Hematopoietic multipotent progenitor cell treated with erythropoietin and hydrocortisone succinate and interleukin-3 and kit ligand, for 4 days (in vitro differentiated cells): ENCODE results near the gene EGLN3.

Source experiments
- DNase-seq: peaks from one replicate; pipeline ENCODE4 v3.0.0-alpha.2; 2015

Gene EGLN3

DNA sequence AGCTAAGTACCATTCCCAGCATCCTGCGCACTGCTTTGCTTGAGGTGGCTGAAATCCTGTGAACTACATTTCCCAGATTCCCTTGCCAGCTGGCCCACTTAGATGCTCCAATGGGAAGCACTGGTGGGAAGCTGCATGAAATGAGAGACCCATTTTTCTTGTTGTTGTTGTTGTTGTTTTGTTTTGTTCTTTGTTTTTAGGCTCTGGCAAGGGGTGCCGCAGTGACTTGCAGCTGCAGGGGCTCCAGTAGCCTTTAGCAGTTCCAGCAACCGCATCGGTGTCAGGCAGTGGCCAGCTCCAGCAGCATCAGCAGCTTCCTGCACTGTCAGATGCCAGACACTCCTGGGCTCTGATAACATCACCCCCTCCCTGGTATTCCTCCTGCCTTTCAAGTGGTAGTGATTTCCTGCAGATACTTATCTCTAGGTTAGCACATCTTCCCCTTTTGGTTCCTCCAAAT is 8.8 kb upstream of the EGLN3 start:
- DNase-seq: peak; percentile 49

DNA sequence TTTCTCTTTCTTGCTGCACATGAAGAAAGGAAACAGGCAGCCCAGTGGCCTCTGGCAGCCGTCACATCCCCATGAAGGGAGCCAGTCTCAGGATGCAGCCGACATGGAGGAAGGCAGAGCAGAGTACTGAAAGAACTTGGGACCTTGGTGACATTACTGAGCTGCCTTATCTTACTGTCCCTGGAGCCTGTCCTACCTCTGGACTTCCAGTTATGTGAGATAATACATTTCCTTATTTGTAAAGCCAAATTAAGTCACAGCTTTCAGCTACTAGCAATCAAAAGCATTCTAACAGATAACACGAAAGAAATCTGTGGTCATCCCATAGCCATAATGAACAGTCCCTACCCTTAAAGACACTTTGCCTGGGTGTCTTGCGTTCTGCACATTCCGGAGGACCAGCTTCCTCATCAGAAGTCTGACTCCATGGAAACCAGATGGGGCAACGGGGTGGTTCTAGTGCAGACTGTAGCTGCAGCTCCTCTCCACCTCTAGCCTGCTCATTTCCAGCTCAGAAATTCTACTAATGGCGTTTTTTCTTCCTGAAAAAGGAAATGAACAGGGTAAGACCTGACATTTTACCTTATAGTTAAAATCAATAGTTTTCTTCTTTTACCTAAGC is 7.8 kb upstream of the EGLN3 start:
- DNase-seq: peak; percentile 44

DNA sequence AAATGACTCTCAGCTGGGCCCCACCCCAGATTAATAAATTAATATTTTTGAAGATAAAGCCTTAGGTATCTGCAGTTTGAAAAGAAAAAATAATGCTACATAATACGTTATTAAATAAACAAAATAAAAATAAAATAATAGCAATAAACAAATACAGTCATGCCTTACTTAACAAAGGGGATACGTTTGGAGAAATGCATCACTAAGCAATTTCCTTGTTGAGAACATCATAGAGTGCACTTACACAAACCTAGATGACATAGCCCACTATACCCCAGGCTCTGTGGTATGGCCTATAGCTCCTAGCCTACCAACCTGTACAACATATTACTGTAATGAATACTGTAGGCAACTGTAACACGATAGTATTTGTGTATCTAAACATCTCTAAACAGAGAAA is 7.1 kb upstream of the EGLN3 start:
- no peak for DNase-seq

- DNase-seq: no peak
These were observed 6.4 kb upstream of the EGLN3 start for GRCh38 chr14:33957299-33957698.

GRCh38 chr14:33956640-33957039 is 5.8 kb upstream of the EGLN3 start:
- DNase-seq: no peak

- no peak for DNase-seq
These were observed 3.2 kb upstream of the EGLN3 start for GRCh38 chr14:33954016-33954598.

GRCh38 chr14:33952541-33952940 is 1.7 kb upstream of the EGLN3 start:
- DNase-seq: no peak

DNA sequence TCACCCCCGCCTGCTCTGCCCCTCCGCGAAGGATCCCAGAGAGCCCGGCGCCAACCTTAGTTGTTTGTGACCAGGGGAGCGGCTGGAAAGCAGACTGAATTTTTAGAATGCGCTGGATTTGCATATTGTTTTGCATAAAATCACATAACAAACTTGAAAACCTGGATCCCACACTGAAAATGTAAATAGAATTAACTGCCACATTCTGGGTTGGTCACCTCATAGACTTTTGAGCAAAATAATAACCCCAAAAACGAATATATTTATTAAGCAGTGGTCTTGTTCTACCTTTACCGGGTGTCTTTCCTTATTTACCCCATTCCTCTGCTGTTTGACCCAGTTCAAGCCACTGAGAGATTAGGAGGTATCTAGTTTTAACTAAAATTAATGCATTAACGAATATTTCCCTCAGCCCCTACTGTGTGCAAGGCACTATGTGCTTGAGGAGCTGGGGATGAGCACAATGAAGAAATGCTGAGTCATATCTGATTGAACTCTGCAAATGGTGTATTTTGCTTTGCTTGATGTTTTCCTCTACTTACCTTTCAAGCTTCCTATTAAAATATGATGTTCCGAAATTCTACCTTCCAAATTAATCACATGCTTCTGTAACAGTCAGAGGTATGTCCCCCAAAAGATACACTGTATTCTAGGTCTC is 438 bp upstream of the EGLN3 start:
- no peak for DNase-seq

GRCh38 chr14:33949411-33949893 is 1.4 kb downstream of the EGLN3 start:
- no peak for DNase-seq

GRCh38 chr14:33948869-33949408 is 1.9 kb downstream of the EGLN3 start:
- no peak for DNase-seq

DNA sequence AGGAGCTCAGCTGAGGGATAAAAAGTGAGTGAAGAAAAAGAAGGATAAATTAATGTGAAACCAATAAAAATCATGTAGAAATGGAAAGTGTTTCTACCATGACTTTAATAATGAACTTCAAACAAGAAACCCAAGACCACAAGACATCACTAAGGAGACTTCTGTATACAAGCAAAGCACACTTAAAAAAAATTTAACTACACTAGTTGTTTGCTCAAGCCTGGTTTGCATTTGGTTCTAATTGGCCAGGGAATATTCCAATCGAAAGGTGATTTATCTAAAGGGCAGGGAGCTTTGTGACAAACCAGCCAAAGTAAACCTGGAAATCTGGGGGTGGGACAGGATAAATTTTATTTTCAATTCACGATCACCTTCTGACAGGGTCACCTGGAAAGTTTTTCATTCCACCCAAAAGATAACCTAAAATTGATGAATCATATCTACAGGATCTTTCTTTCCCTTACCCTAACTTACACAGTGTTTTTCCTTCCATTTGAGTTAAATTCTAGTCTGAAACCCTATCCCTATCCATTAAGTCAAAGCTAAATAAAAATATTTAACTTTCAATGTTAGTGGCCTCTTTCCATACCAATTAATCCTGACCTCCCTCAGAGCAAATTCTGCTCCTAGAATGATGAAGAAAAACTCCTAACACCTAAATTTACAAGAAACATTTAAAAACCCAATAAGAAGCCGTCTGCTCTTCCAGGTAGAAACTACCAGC is 2.6 kb downstream of the EGLN3 start:
- no peak for DNase-seq

GRCh38 chr14:33946679-33947476 is 4.0 kb downstream of the EGLN3 start:
- peak; percentile 45 for DNase-seq

GRCh38 chr14:33945210-33946088 is 5.4 kb downstream of the EGLN3 start:
- no peak for DNase-seq

DNA sequence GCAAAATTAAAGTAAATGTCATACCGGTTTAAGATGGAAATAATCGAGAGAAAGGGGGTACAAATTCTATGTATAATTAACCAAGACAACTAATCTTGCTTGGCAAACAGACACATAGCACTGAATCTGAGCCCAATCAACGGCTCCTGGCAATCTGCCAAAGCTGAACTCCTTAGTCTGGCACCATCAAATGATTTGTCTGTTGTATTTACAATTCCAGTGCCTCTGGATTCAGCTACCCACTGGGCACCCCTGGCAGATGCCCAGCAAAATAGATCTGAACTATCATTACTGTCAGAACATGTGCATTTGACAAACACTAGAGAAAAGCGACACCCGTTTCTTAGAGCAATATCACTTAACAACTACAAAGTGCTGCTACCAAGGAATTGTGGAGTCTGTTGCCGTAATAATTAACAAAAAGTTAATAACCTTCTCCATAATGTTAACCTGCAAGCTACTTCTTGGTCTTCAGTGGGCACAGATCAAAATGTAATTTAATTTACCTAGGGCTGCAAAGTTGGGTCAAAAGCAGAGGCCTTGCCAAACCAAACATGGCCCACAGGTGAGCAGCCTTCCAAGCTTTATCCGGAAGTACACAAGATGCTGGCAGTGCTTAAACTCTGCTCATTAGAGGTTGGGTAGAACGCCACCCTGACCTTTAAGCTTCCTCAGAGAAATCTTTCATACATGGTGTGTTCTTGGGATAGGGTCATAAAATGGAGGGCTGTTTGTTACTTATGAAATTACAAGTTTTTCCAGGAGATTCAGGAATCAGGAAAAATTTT is 7.6 kb downstream of the EGLN3 start:
- peak; percentile 60 for DNase-seq

DNA sequence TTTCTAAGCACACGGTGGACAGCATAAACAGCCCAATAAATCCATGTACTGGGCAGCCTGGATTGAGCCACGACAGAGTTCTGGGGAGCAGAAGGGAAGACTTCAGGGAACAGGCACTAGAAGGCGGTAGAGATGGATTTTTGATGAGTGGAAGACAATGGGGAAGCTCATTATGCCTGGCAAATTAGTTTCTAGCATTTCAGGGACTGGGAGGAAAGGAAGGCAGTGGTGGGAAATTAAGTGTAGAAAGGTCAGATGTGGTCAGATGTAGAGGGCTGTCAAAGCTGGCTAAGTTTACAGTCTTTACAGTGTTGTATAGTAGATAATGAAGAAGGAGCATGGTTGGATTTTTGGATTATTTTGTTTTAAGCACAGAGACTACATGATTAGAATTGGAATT is 9.2 kb downstream of the EGLN3 start:
- DNase-seq: no peak

GRCh38 chr14:33940561-33941011 is 10.3 kb downstream of the EGLN3 start:
- peak; percentile 73 for DNase-seq

DNA sequence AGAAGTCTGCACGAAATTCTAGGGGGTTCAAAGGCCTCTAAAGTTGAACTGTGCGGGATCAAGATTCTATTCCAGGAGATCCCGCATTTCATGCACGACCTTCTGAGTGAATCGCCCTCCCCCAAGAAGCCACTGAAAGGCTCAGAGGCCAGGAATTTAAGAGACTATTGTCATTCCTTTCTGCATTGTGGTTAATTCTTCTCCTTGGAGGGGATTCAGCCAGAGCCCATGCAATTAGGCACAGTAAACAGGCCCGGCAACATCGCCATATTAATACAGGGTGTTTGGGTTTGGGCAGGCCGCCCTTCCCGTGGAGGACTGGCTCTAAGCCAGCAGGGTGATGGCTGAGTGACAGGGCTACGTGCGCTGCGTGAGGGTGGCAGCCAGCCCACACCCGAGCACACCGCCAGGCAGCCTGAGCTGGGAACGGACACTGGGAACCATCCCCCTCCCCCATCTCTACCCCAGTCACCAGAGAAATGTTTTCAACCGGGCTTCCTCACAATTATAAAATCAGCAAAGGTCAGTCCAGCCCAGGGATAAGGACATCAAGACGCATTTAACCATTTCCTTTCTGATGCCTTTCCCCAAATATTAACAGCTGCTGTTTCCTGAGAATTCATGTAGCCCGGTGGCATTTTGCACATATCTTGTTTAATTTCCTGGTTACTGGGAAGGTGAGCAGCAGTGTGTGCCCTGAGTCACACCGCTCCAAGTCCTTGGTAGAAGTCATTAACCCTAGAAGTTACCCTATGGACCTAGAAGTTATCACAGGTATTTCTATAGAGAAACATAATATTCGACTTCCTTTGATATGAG is 12.5 kb downstream of the EGLN3 start:
- peak; percentile 83 for DNase-seq

DNA sequence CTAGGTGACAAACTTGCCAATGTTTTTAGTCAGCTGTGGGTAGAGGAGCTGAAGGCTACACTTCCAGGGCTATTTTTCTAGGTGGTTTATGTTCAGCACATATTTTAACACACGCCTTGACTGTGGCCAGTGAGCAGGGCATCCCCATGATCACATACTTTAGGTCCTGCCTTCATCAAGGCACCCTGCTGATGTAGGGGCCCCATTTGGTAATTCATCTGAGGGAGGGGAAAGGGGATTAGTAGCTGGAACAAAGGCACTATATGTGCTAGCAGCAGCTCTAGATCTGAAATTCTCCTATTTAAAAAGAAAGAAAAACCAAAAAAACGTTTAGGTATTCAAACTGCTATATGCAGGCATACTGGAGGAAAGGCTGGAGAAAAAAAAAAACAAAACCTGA is 14.5 kb downstream of the EGLN3 start:
- no peak for DNase-seq

DNA sequence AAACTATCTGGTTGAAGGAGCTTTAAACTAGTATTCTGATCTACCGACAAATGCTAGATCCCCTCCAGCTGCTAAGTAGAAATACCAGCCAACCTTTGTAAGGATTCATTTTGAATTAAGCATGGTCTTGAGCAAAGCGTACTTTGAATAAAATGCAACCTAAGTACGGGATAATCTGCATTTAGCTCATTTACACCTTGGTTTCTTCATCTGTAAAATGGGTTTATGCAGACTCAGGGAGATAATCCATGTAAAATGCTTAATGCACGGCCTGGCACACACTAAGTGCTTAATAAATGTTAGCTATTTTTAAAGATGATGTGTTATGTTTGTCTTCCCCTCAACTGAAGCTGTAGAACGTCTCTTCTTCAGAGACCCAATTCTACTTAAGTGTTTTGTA is 15.9 kb downstream of the EGLN3 start:
- no peak for DNase-seq
